ENCODE results near the gene USP8. TPM values are rescaled to one million over a fixed set of nuclear protein-coding genes. Genes with fewer than 3 reads are reported as not detected.
"Not testable (repeated sequence)": the region's sequence is repeated elsewhere in the genome, so short reads cannot be mapped to it uniquely, and the experiment has no call there.

Gene USP8
- total RNA-seq, 4 donors from 2014 or later: 30.8 to 49.3 (median 46.8) TPM

DNA sequence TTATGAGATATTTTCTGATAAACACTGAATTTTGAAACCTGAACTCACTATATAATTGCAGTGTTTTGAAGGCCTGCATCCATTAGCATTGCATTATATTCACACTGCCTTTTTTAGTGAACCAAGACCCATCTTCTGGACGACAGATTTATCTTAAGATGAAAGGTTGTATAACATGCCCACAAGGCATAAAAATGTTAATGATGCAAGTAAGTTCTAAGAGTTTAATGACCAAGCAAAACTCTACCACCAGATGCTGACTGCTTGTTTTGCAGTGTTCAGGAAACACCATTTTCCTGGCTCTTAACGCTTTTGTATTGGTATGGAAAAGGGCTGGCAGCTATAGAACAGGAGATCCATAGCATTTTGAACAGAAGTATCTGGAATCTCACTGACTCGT is 76.1 kb downstream of the USP8 start:
- Histone ChIP-seq H3K27ac (no peak overlapping the region), H3K9me3 (no peaks in the 10 kb centered on the region), H3K4me1 (no peaks in the 10 kb centered on the region), H3K36me3 (peaks cover 9 to 82% of the 10 kb centered on the region in 2 donors), H3K27me3 (no peaks in the 10 kb centered on the region), H3K4me3 (no peak overlapping the region)
- in situ Hi-C loops (cut with MboI; ENCODE audit: low sequenced_read_pairs in 4 of 4): loop anchor here in 1 of 4 donors (25.0 kb wide), 1 partner anchor 88 kb away; the partner anchor contains the start of gene USP8
- ATAC-seq (no peak), DNase-seq (no peak)
- no peak for TF ChIP-seq POLR2A (IDR thresholded peaks at IDR 0.05)
- TF ChIP-seq, protein P1, sequence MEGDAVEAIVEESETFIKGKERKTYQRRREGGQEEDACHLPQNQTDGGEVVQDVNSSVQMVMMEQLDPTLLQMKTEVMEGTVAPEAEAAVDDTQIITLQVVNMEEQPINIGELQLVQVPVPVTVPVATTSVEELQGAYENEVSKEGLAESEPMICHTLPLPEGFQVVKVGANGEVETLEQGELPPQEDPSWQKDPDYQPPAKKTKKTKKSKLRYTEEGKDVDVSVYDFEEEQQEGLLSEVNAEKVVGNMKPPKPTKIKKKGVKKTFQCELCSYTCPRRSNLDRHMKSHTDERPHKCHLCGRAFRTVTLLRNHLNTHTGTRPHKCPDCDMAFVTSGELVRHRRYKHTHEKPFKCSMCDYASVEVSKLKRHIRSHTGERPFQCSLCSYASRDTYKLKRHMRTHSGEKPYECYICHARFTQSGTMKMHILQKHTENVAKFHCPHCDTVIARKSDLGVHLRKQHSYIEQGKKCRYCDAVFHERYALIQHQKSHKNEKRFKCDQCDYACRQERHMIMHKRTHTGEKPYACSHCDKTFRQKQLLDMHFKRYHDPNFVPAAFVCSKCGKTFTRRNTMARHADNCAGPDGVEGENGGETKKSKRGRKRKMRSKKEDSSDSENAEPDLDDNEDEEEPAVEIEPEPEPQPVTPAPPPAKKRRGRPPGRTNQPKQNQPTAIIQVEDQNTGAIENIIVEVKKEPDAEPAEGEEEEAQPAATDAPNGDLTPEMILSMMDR (IDR thresholded peaks at IDR 0.05 in 4 of 5, conservative IDR thresholded peaks at IDR 0.05 in 1 of 5): no peak
- intact Hi-C loops (cut with DNase I; ENCODE audit: low total_unique reads): no loop called here

DNA sequence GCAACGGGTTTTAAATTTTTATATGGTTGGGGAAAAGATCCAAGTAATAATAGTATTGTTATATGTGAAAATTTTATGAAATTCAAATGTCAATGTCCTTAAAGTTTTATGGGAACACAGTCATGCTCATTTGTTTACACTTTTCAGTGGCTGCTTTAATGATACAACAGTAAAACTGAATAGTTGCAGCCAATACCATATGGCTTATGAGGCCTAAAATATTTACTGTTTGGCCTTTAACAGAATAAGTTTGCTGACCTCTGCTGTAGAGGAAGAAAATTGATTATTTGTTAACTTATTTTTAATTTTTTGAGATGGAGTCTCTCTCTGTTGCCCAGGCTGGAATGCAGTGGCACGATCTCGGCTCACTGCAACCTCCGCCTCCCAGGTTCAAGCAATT is 77.6 kb downstream of the USP8 start:
- intact Hi-C loops (cut with DNase I; ENCODE audit: low total_unique reads) (no loop called here), in situ Hi-C loops (cut with MboI; ENCODE audit: low sequenced_read_pairs in 4 of 4) (loop anchor here in 1 of 4 donors (25.0 kb wide), 1 partner anchor 90 kb away; the partner anchor contains the start of gene USP8)
- ATAC-seq: no peak
- Histone ChIP-seq H3K4me1 (no peaks in the 10 kb centered on the region), H3K4me3 (no peak overlapping the region), H3K36me3 (peaks cover 9 to 68% of the 10 kb centered on the region in 2 donors), H3K27ac (no peak overlapping the region), H3K27me3 (no peaks in the 10 kb centered on the region), H3K9me3 (no peaks in the 10 kb centered on the region)
- no peak for DNase-seq
- TF ChIP-seq, protein P1 (IDR thresholded peaks at IDR 0.05 in 4 of 5, conservative IDR thresholded peaks at IDR 0.05 in 1 of 5): no peak

DNA sequence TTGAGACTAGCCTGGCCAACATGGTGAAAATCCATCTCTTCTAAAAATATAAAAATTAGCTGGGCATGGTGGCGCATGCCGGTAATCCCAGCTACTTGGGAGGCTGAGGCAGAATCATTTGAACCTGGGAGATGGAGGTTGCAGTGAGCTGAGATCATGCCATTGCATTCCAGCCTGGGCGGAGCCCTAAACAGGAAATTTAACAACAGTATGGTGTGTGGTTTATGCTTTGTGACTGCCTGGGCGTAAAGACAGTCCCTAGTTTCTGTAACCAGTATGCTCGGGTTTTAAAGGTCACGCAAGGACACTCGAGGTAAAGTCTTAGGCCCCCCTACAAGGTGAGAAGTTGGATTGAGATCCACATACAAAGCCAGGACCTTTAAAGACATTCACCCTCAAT is 78.9 kb downstream of the USP8 start:
- DNase-seq (no peak), ATAC-seq (no peak)
- H3K27me3 ChIP-seq: no peaks in the 10 kb centered on the region
- no peak overlapping the region for H3K27ac ChIP-seq
- TF ChIP-seq, protein P1 (IDR thresholded peaks at IDR 0.05 in 4 of 5, conservative IDR thresholded peaks at IDR 0.05 in 1 of 5): no peak
- no peak for TF ChIP-seq POLR2A (IDR thresholded peaks at IDR 0.05)
- no peak overlapping the region for H3K4me3 ChIP-seq
- H3K4me1 ChIP-seq: no peaks in the 10 kb centered on the region
- intact Hi-C loops (cut with DNase I; ENCODE audit: low total_unique reads): no loop called here
- H3K36me3 ChIP-seq: peaks cover 6 to 55% of the 10 kb centered on the region in 2 donors
- H3K9me3 ChIP-seq: no peaks in the 10 kb centered on the region
- in situ Hi-C loops (cut with MboI; ENCODE audit: low sequenced_read_pairs in 4 of 4): loop anchor here in 1 of 4 donors (25.0 kb wide), 1 partner anchor 91 kb away; the partner anchor contains the start of gene USP8

DNA sequence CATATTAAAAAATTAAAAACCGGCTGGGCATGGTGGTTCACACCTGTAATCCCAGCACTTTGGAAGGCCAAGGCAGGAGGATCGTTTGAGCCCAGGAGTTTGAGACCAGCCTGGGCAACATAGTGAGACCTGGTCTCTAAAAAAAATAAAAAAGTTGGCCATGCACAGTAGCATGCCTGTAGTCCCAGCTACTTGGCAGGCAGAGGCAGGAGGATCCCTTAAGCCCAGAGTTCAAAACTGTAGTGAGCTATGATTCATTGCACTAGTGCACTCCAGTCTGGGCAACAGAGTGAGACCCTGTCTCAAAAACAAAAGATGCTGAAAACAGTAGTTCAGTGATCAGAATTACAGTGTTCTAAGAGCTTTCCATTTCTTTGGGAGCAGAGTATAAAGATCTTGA is 81.5 kb downstream of the USP8 start:
- not testable (repeated sequence) for DNase-seq

DNA sequence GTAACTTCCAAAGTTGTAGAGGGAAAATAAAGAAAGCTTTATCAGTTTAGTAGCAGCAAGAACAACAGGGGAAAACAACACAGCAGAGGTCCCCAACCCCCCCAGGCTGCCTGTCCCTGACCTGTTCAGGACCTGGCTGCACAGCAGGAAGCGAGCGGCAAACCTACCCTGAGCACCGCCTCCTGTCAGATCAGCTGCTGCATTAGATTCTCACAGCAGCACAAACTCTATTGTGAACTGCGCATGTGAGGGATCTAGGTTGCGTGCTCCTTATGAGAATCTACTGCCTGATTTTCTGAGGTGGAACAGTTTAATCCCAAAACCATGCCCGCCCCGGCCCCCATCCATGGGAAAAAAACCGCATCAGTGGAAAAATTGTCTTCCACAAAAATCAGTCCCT is 81.9 kb downstream of the USP8 start:
- no peak for TF ChIP-seq POLR2A (IDR thresholded peaks at IDR 0.05)
- TF ChIP-seq, protein P1 (IDR thresholded peaks at IDR 0.05 in 4 of 5, conservative IDR thresholded peaks at IDR 0.05 in 1 of 5): no peak
- no peaks in the 10 kb centered on the region for H3K27me3 ChIP-seq
- H3K4me3 ChIP-seq: no peak overlapping the region
- H3K27ac ChIP-seq: no peak overlapping the region
- intact Hi-C loops (cut with DNase I; ENCODE audit: low total_unique reads): no loop called here
- H3K9me3 ChIP-seq: no peaks in the 10 kb centered on the region
- in situ Hi-C loops (cut with MboI; ENCODE audit: low sequenced_read_pairs in 4 of 4): loop anchor here in 1 of 4 donors (25.0 kb wide), 1 partner anchor 94 kb away; the partner anchor contains the start of gene USP8
- peaks cover 0 to 26% of the 10 kb centered on the region in 2 donors for H3K36me3 ChIP-seq
- no peak for ATAC-seq
- no peak for DNase-seq
- no peaks in the 10 kb centered on the region for H3K4me1 ChIP-seq

More for the DNA sequence above, 81.5 kb downstream of the USP8 start:
- H3K4me3 ChIP-seq; H3K4me1 ChIP-seq; H3K9me3 ChIP-seq; H3K27ac ChIP-seq; H3K27me3 ChIP-seq; ATAC-seq; intact Hi-C loops (cut with DNase I; ENCODE audit: low total_unique reads): not testable (repeated sequence)
- in situ Hi-C loops (cut with MboI; ENCODE audit: low sequenced_read_pairs in 4 of 4): loop anchor here in 1 of 4 donors (25.0 kb wide), 1 partner anchor 93 kb away; the partner anchor contains the start of gene USP8
- H3K36me3 ChIP-seq: peaks cover 0 to 31% of the 10 kb centered on the region in 2 donors

Data from gastrocnemius medialis (tissue), 4 donors.